Lung (tissue), 12 donors: Measurements from ENCODE around the gene BPIFA3. TPM values are rescaled to one million over a fixed set of nuclear protein-coding genes. Genes with fewer than 3 reads are reported as not detected.

Source experiments
- ATAC-seq: fragments of 200-7000 bp; cut with Tn5 transposase; one replicate; pipeline ENCODE4 v1.9.1; 2020; ENCODE audit warnings: moderate number of reproducible peaks; ENCODE audit not compliant: insufficient read depth, low FRiP score
- DNase-seq, 3 donors: peaks; one replicate each; pipeline ENCODE4 v3.0.0-alpha.2; 2013 to 2017
- H3K27ac ChIP-seq, 2 donors: one replicate each; pipeline ENCODE4 v1.5.1; 2013; ENCODE audit warnings: mild to moderate bottlenecking in 2 of 2, moderate library complexity in 2 of 2, control low read depth in 1 of 2, inconsistent platforms in 1 of 2, low read depth in 1 of 2, low read length in 1 of 2
- H3K27me3 ChIP-seq, 3 donors: one replicate each; pipeline ENCODE4 v1.5.1; 2013; ENCODE audit warnings: low read length in 2 of 3; ENCODE audit not compliant: control insufficient read depth in 3 of 3, insufficient read depth in 3 of 3
- H3K36me3 ChIP-seq, 4 donors: one replicate each; pipeline ENCODE4 v1.5.1; 2013; ENCODE audit warnings: low read length in 4 of 4, mild to moderate bottlenecking in 1 of 4, moderate library complexity in 1 of 4; ENCODE audit not compliant: control insufficient read depth in 4 of 4, insufficient read depth in 4 of 4
- H3K4me1 ChIP-seq, 5 donors: one replicate each; pipeline ENCODE4 v1.5.1; 2013; ENCODE audit warnings: low read length in 5 of 5, mild to moderate bottlenecking in 2 of 5, moderate library complexity in 1 of 5; ENCODE audit not compliant: control insufficient read depth in 5 of 5, insufficient read depth in 5 of 5
- H3K4me3 ChIP-seq: one replicate; pipeline ENCODE4 v1.5.1; 2013; ENCODE audit warnings: mild to moderate bottlenecking, control low read depth, moderate library complexity
- H3K9ac ChIP-seq, 2 donors: one replicate each; pipeline ENCODE4 v1.5.1; 2013; ENCODE audit warnings: low read length in 2 of 2, control low read depth in 1 of 2; ENCODE audit not compliant: insufficient read depth in 1 of 2
- H3K9me3 ChIP-seq, 4 donors: one replicate each; pipeline ENCODE4 v1.5.1; 2013; ENCODE audit warnings: low read length in 3 of 4, mild to moderate bottlenecking in 1 of 4, moderate library complexity in 1 of 4; ENCODE audit not compliant: control insufficient read depth in 4 of 4, insufficient read depth in 3 of 4
- CTCF ChIP-seq: IDR thresholded peaks from 2 replicates; pipeline ENCODE4 v1.5.1; 2012; ENCODE audit warnings: mild to moderate bottlenecking; ENCODE audit errors: control extremely low read depth, extremely low read depth
- WGBS, 2 donors: extraction: QIAGEN DNeasy Blood & Tissue Kit; methylation state at CpG; one replicate each; pipeline ENCODE4 v1.1.7; 2013; 5-methylcytosine and 5-hydroxymethylcytosine counted together
- polyA plus RNA-seq, 2 donors: library from polyadenylated mRNA; stranded (reverse); fragments of 200-250 nt; gene quantifications; one replicate each; pipeline ENCODE4 v1.2.1, GENCODE V29; 2013
- total RNA-seq, 2 donors: library from RNA; depleted of rRNA in 1 of 2; stranded (reverse); fragments of >200 nt in 1 of 2; gene quantifications; one replicate each; pipeline ENCODE4 v1.2.1, GENCODE V29; 2014 to 2021
- donor health status: control.
- donor health status: control.
- donor health status: Bipolar disorder and iron deficiency.
- donor health status: healthy.
- donor health status: DM: yes; HTN: yes; CAD: no.

Gene BPIFA3
- total and polyA plus RNA-seq, 4 donors = not detected

- H3K4me1 ChIP-seq = peaks cover 0 to 3% (median 0%) of the 10 kb centered on the region in 5 donors
- no peak for TF ChIP-seq CTCF
Measured at GRCh38 chr20:33236351-33236750, 19.2 kb downstream of the BPIFA3 start.

GRCh38 chr20:33237989-33238388 is 20.8 kb downstream of the BPIFA3 start:
- H3K4me1 ChIP-seq = peaks cover 0 to 3% (median 0%) of the 10 kb centered on the region in 5 donors
- no peaks in the 10 kb centered on the region for H3K36me3 ChIP-seq
- H3K9ac ChIP-seq = no peak overlapping the region
- H3K27me3 ChIP-seq = peaks cover 0 to 7% (median 0%) of the 10 kb centered on the region in 3 donors
- H3K9me3 ChIP-seq = peaks cover 0 to 1% (median 0%) of the 10 kb centered on the region in 4 donors
- ATAC-seq = no peak
- no peak for TF ChIP-seq CTCF
- H3K27ac ChIP-seq = no peak overlapping the region
- H3K4me3 ChIP-seq = no peak overlapping the region
- DNase-seq = no peak
- 82 to 88% methylated on average over 6 of the region's 6 CpGs for WGBS, 2 donors

More at GRCh38 chr20:33236351-33236750, 19.2 kb downstream of the BPIFA3 start:
- Histone ChIP-seq H3K4me3 (no peak overlapping the region), H3K9me3 (no peaks in the 10 kb centered on the region), H3K9ac (no peak overlapping the region), H3K36me3 (no peaks in the 10 kb centered on the region), H3K27ac (no peak overlapping the region), H3K27me3 (peaks cover 0 to 7% (median 0%) of the 10 kb centered on the region in 3 donors)
- no peak for DNase-seq
- no peak for ATAC-seq
- WGBS, 2 donors = 81 to 82% methylated on average over 1 of the region's 1 CpG

- Histone ChIP-seq H3K9me3 (peaks cover 0 to 1% (median 0%) of the 10 kb centered on the region in 4 donors), H3K27ac (no peak overlapping the region), H3K4me1 (no peaks in the 10 kb centered on the region), H3K9ac (no peak overlapping the region), H3K36me3 (no peaks in the 10 kb centered on the region), H3K4me3 (no peak overlapping the region), H3K27me3 (peaks cover 0 to 2% (median 0%) of the 10 kb centered on the region in 3 donors)
- TF ChIP-seq CTCF = no peak
- DNase-seq = no peak
- ATAC-seq = no peak
- WGBS, 2 donors = 30 to 45% methylated on average over 1 of the region's 1 CpG
Measured at GRCh38 chr20:33239418-33239817, 22.3 kb downstream of the BPIFA3 start.
